Femur (tissue), 1 donor: ENCODE measurements around the gene ACOX2.
A peak's percentile ranks its signal among the peaks of the same experiment; 100 is the strongest.

Experiments
- DNase-seq: peaks from one replicate; pipeline ENCODE4 v3.0.0-alpha.2; 2017

The ACOX2 gene

DNA sequence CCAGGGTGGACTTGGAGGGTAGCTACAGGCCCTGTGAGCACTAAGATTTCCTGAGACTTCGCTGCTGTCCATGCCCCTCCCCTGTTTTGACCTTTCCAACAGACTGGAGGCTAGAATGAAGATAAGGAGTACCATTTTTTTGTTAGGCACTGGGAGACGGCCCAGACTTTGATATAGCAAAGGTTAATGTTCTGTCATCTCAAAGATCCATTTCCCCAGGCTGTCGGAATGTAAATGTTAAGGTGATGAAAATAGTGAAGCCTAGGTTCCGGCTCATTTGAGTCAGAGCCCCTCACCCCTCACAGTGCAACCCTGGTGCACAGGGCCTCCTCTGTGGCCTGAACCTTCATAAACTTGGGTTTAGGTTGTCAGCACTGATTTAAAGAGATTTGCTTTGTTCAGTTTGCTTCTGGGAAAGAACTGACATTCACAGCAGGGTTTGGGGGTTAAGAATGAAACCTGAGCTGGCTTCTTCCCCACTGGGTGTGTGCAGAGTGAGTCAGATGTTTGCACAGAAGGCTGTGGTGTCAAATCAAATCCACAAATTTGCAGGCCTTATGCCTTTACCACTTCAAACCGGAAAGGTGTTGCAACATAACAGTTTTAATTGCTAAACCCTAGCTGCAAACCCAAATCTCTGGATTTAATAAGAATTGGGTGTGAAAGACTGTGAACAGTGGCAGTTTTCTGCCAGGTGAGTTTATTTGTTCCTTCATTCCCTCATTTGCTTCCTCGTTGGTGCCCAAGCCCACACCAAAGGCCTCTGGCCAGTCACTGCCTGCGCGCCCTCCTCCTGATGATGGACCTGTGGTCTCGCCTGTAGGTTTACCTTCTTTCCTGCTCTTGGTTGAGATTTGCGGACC, 65.7 kb downstream of the ACOX2 start:
- DNase-seq: no peak

DNA sequence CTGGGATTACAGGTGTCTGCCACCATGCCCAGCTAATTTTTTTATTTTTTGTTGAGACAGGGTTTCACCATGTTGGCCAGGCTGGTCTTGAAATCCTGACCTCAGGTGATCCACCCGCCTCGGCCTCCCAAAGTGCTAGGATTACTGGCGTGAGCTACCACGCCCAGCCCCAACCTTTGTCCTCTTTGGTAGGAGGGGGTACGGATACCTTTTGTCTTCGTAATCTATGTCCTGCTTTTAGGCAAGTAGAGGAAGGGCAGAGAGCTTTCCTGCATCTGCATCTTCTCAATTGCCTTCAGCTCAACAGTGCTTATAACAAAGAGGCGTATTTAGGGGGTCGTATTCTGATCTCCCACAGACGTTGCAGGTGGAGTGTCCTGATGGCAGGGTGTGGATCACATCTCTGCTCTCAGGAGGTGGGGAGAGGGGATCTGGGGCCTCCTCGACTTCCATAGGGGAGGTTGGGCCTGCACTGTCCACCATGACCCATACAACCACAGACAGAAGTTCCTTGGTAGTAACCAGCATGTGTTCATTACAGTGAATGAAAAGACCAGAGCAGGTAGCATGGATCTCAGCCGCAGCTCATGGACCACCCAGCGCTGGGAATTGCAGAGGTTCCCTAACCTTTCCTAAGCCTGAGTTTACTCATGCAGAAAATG, 66.5 kb downstream of the ACOX2 start:
- DNase-seq: no peak

DNA sequence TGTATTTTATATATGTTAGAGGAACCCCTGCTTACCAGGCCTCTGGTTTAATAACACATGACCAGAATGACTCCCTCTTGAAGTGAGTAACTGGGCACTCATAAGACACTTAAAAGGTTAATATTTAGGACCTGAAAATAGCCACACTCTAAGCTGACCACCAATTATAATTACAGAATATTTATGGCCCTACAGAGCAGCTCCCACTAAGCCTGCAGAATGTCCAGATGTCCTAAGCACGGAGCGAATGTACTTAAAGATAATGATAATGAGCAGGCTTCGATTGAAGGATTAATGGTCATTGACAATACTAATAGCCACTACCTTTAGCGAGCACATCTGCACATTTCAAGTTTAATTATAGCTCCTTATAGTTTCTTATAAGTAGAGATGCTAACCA, 67.9 kb downstream of the ACOX2 start:
- no peak for DNase-seq

DNA sequence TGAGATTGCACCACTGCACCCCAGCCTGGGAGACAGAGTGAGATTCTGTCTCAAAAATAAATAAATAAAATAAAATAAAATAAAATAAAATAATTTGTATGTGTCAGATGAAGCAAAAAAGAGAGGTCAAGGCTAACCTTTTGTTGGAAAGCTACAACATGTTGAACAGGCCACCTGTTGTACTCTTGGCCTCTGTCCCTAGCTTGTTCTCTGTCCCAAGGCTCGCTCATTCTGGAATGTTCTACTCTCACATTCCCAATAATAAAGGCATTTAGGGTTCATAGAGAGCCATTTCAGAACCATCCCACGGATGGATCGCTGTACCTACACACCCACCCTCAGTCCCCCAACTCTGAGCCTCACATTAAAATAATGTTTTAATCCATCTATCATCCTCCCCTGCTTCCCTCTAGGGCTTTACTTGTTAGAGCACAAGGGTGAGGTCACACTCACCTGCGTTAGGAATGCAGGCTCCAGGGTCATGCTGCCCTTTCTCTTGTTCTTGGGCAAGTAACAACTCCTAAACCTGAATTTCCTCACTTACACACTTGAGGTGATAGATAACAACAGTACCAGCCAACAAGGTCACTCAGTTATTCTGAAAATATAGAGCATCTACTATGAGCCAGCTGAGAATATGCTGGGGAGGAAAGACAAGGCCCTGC, 70.0 kb downstream of the ACOX2 start:
- no peak for DNase-seq

DNA sequence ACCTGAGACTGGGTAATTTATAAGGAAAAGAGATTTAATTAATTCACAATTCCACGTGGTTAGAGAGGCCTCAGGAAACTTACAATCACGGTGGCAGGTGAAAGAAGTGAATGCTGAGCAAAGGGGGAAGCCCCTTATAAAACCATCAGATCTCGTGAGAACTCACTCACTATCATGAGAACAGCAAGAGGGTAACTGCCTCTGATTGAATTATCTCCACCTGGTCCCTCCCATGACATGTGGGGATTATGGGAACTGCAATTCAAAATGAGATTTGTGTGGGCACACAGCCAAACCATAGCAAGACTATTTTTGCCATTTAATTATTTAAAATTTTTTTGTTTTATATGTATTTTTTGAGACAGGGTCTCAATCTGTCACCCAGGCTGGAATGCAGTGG, 72.1 kb downstream of the ACOX2 start:
- DNase-seq: no peak

DNA sequence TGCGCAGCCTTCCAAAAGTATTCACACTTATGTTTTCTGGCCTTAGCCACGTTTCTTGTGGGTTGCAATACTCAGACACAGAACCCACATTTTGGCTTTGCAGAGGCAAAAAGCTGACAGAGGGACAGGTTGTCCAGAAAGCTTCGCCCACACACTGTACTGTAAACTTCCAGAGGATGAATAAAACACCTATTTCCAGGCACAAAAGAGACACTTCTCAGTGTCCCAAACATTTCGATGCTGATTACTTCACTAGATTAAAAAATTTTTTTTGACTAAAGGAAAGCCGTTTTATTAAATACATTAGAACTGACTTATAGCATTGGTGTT, 73.1 kb downstream of the ACOX2 start:
- DNase-seq: no peak

DNA sequence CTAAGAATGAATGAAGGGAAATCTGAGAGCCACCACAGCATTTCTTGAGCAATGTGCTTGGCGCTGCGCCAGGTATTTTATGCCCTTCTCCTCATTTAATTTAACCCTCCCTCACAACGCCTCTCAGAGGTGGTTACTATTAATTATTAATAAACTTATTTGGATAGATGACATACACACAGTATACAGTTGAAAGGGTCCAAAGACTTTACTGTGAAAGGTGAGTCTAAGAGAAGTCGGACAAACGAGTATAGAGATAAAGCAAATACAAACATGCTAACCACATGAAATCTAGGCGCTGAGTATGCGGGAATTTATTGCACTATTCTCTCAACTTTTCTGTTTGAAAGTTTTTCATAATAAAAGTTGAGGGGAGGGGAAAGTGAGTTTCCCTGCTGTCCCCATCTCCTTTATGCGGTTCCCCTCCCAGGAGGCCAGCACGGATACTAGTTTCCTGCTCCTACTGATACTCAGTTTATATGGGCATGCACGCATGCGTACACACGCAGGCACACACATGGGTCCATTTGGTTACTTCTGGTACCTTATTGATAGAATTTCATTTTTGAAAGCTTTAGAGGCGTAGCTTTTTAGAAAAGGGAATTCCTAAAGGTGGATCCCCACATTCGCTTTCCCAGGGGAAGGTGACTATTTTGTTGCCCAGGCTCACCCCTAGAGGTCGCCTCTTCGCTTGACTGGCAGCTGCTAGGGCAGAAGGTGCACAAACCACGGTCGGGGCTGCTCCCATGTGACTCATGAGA, 73.6 kb downstream of the ACOX2 start:
- peak; percentile 58 for DNase-seq

DNA sequence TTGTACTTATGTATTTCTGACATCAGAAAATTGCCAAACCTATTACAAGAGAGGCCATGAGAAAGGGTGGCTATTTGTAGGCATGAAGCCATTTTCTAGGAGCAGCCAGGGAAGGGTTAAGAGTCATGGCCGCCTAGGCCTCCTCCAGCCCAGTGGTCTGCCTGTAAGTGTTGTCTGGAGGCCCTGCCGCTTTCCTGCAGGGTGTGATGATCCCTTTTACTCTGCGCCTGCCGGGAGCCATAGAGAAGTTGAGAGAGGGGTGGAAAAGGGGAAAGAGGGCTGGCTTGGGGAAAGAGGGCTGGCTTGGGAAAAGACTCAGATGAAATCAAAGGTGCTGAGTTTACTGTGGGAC, 74.2 kb downstream of the ACOX2 start:
- DNase-seq: no peak

DNA sequence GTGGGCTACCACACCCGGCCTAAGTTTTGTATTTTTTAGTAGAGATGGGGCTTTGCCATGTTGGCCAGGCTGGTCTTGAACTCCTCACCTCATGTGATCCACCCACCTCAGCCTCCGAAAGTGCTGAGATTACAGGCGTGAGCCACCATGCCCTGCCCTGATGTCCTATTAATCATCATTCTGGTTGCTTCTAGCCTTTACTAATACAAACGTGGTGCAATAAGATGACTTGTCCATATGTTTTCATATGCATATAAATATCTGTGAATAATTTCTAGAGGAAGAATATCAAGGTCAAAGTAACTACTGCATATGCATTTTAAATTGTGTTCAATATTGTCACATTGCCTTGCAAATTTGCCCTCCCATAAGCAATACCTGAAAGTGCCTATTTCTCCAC, 77.8 kb downstream of the ACOX2 start:
- no peak for DNase-seq
